GM23338 (cell line): ENCODE measurements around the gene SPDYA. TPM values are rescaled to one million over a fixed set of nuclear protein-coding genes. Genes with fewer than 3 reads are reported as not detected.

Experiments used
- ATAC-seq: fragments of 200-7000 bp; cut with Tn5 transposase; 3 replicates; pipeline ENCODE4 v1.9.1; 2020
- DNase-seq: peaks from one replicate; pipeline ENCODE4 v3.0.0-alpha.2; 2015; ENCODE audit warnings: low spot score
- H2AFZ ChIP-seq: fragments of 200-600 bp; sonication (generic); 2 replicates; pipeline ENCODE4 v1.8.0; 2016; ENCODE audit warnings: antibody characterized with exemption, mild to moderate bottlenecking, moderate library complexity
- H3F3A ChIP-seq: fragments of 200-600 bp; sonication (generic); replicated peaks from 2 replicates; pipeline ENCODE4 v1.8.0; 2017; ENCODE audit warnings: antibody characterized with exemption, mixed run types, low read depth
- H3K27ac ChIP-seq: fragments of 200-600 bp; sonication (generic); 2 replicates; pipeline ENCODE4 v1.6.1; 2016; ENCODE audit warnings: low read depth
- H3K27me3 ChIP-seq: fragments of 200-600 bp; sonication (generic); 2 replicates; pipeline ENCODE4 v1.8.0; 2016; ENCODE audit warnings: mild to moderate bottlenecking, mixed run types, moderate library complexity; ENCODE audit not compliant: insufficient read depth
- H3K36me3 ChIP-seq: fragments of 200-600 bp; sonication (generic); 2 replicates; pipeline ENCODE4 v1.8.0; 2016; ENCODE audit warnings: mild to moderate bottlenecking; ENCODE audit not compliant: insufficient read depth
- H3K4me1 ChIP-seq: fragments of 200-600 bp; sonication (generic); 2 replicates; pipeline ENCODE4 v1.8.0; 2016; ENCODE audit warnings: mild to moderate bottlenecking, moderate library complexity; ENCODE audit not compliant: insufficient read depth
- H3K4me2 ChIP-seq: fragments of 200-600 bp; sonication (generic); 2 replicates; pipeline ENCODE4 v1.7.1; 2017; ENCODE audit warnings: mixed run types
- H3K4me3 ChIP-seq: fragments of 200-600 bp; sonication (generic); 2 replicates; pipeline ENCODE4 v1.6.1; 2016; ENCODE audit warnings: mixed run types
- H3K79me2 ChIP-seq: fragments of 200-600 bp; sonication (generic); replicated peaks from 2 replicates; pipeline ENCODE4 v1.8.0; 2017; ENCODE audit warnings: mild to moderate bottlenecking; ENCODE audit not compliant: insufficient read depth
- H3K9me2 ChIP-seq: fragments of 200-600 bp; sonication (generic); 2 replicates; pipeline ENCODE4 v1.8.0; 2017; ENCODE audit not compliant: insufficient read depth
- H4K20me1 ChIP-seq: fragments of 200-600 bp; sonication (generic); replicated peaks from 2 replicates; pipeline ENCODE4 v1.8.0; 2017; ENCODE audit warnings: mild to moderate bottlenecking; ENCODE audit not compliant: insufficient read depth
- H3K27ac Mint-ChIP-seq: 2 replicates; pipeline ENCODE4 v1.8.0; 2020; ENCODE audit warnings: inconsistent platforms, mild to moderate bottlenecking, moderate library complexity, mixed read lengths
- H3K27me3 Mint-ChIP-seq: 3 replicates; pipeline ENCODE4 v1.8.0; 2022; ENCODE audit warnings: low read depth, mild to moderate bottlenecking, moderate library complexity, mixed read lengths, inconsistent platforms; ENCODE audit not compliant: insufficient read depth, poor library complexity
- H3K36me3 Mint-ChIP-seq: 3 replicates; pipeline ENCODE4 v1.8.0; 2021; ENCODE audit warnings: low read depth, mild to moderate bottlenecking, inconsistent platforms, moderate library complexity, mixed read lengths
- H3K4me1 Mint-ChIP-seq: 3 replicates; pipeline ENCODE4 v1.8.0; 2020; ENCODE audit warnings: mild to moderate bottlenecking, inconsistent platforms, mixed read lengths
- H3K4me3 Mint-ChIP-seq: 3 replicates; pipeline ENCODE4 v1.8.0; 2021; ENCODE audit warnings: moderate library complexity, mild to moderate bottlenecking, inconsistent platforms, mixed read lengths
- H3K9me3 Mint-ChIP-seq: 3 replicates; pipeline ENCODE4 v1.8.0; 2020; ENCODE audit warnings: moderate library complexity, mild to moderate bottlenecking, inconsistent platforms, mixed read lengths
- CREB1 ChIP-seq: fragments of 250-450 bp; sonication (Bioruptor Pico); IDR thresholded peaks from 2 replicates; pipeline ENCODE4 v1.5.0; 2020; ENCODE audit warnings: low read depth, mild to moderate bottlenecking, moderate library complexity
- CTCF ChIP-seq, 2 experiments: fragments of 200-600 bp in 1 of 2; sonication (generic) in 1 of 2; conservative IDR thresholded peaks; 2 replicates each; pipeline versions ENCODE4 v1.5.1 to v1.6.1; 2016 to 2017; ENCODE audit warnings: antibody characterized with exemption in 2 of 2, low read depth in 2 of 2, mild to moderate bottlenecking in 2 of 2, moderate library complexity in 1 of 2
- ETS1 ChIP-seq: IDR thresholded peaks from 2 replicates; pipeline ENCODE4 v1.6.1; 2016; ENCODE audit warnings: antibody characterized with exemption
- EZH2 ChIP-seq: fragments of 200-600 bp; sonication (generic); IDR thresholded peaks from one replicate; pipeline ENCODE4 v1.8.0; 2017; ENCODE audit warnings: antibody characterized with exemption, mild to moderate bottlenecking, low read depth; ENCODE audit not compliant: unreplicated experiment
- JUNB ChIP-seq: IDR thresholded peaks from one replicate; pipeline ENCODE4 v1.6.1; 2016; ENCODE audit warnings: antibody characterized with exemption; ENCODE audit not compliant: unreplicated experiment
- POLR2AphosphoS5 ChIP-seq: IDR thresholded peaks from 2 replicates; pipeline ENCODE4 v1.6.1; 2016; ENCODE audit warnings: antibody characterized with exemption, low read depth
- REST ChIP-seq: IDR thresholded peaks from one replicate; pipeline ENCODE4 v1.6.1; 2018; ENCODE audit warnings: antibody characterized with exemption; ENCODE audit not compliant: unreplicated experiment
- STAT1 ChIP-seq: IDR thresholded peaks from one replicate; pipeline ENCODE4 v1.6.1; 2016; ENCODE audit warnings: antibody characterized with exemption; ENCODE audit not compliant: unreplicated experiment
- ZNF114 ChIP-seq: fragments of 250-450 bp; sonication (Bioruptor Pico); IDR thresholded peaks from 2 replicates; pipeline ENCODE4 v1.5.0; 2020; ENCODE audit warnings: mild to moderate bottlenecking, moderate library complexity
- ZNF331 ChIP-seq: fragments of 250-450 bp; sonication (Bioruptor Pico); IDR thresholded peaks from 2 replicates; pipeline ENCODE4 v1.5.0; 2020; ENCODE audit warnings: low read depth, mild to moderate bottlenecking, moderate library complexity
- ZNF462 ChIP-seq: fragments of 250-450 bp; sonication (Bioruptor Pico); IDR thresholded peaks from 2 replicates; pipeline ENCODE4 v1.5.0; 2020; ENCODE audit warnings: mild to moderate bottlenecking, moderate library complexity
- polyA plus RNA-seq: library from polyadenylated mRNA; unstranded; fragments of >200 nt; fragmentation: Nextera tagmentation; extraction: Ambion mirVana; gene quantifications from 2 replicates; pipeline ENCODE4 v1.2.1, GENCODE V29; 2016
- total RNA-seq: library from RNA; depleted of rRNA; stranded (reverse); fragments of >200 nt; shearing (Covaris generic); gene quantifications from 2 replicates; pipeline ENCODE4 v1.2.3, GENCODE V29; 2014

Gene SPDYA
- total and polyA plus RNA-seq, 2 experiments from 2014 or later, result 0.42 to 4.0 TPM

- Mint-ChIP-seq H3K9me3 (no peaks in the 10 kb centered on the region), H3K4me1 (no peaks in the 10 kb centered on the region), H3K27me3 (peaks cover 9% of the 10 kb centered on the region), H3K27ac (no peak overlapping the region), H3K36me3 (no peaks in the 10 kb centered on the region), H3K4me3 (no peak overlapping the region)
- Histone ChIP-seq H3K4me2 (no peak overlapping the region), H3K4me3 (no peak overlapping the region), H3K36me3 (no peaks in the 10 kb centered on the region), H3K4me1 (no peaks in the 10 kb centered on the region), H3K79me2 (no peaks in the 10 kb centered on the region), H3K27ac (no peak overlapping the region), H4K20me1 (no peaks in the 10 kb centered on the region), H3K9me2 (no peaks in the 10 kb centered on the region), H3F3A (no peaks in the 10 kb centered on the region), H2AFZ (no peak overlapping the region), H3K27me3 (no peaks in the 10 kb centered on the region)
- TF ChIP-seq ETS1, result no peak
- no peak for TF ChIP-seq EZH2
- no peak for TF ChIP-seq POLR2AphosphoS5
- TF ChIP-seq ZNF462 (CRISPR knock-in tag), result no peak
- TF ChIP-seq ZNF331 (CRISPR knock-in tag), result no peak
- TF ChIP-seq STAT1, result no peak
- no peak for TF ChIP-seq JUNB
- peak; percentile 74 to 78 for TF ChIP-seq CTCF (conservative IDR thresholded peaks at IDR 0.05; ENCODE audit: low read depth in 2 of 2)
- no peak for TF ChIP-seq REST
- TF ChIP-seq ZNF114 (CRISPR knock-in tag), result 0 out of 2 replicates have a peak, but pooled peaks have one; percentile 10
- TF ChIP-seq CREB1 (CRISPR knock-in tag), result no peak
- ATAC-seq (peak; percentile 87), DNase-seq (peak; percentile 77)
These were observed 10.8 kb downstream of the SPDYA start for GRCh38 chr2:28821295-28821958.
